DND-41 (cell line): Measurements from ENCODE around the gene AUTS2.

Source experiments
- ATAC-seq: fragments of 200-7000 bp; cut with Tn5 transposase; 3 replicates; pipeline ENCODE4 v1.9.1; 2021; ENCODE audit warnings: low read depth; ENCODE audit not compliant: insufficient read depth
- DNase-seq: peaks from one replicate; pipeline ENCODE4 v3.0.0-alpha.2; 2020
- H2AFZ ChIP-seq: 2 replicates; pipeline ENCODE4 v1.6.0; 2012; ENCODE audit warnings: low read depth, low read length
- H3K27ac ChIP-seq: 2 replicates; pipeline ENCODE4 v1.5.1; 2012; ENCODE audit warnings: low read length, inconsistent platforms
- H3K27me3 ChIP-seq: fragments of 200-600 bp; sonication (generic); 2 replicates; pipeline ENCODE4 v1.6.0; 2012; ENCODE audit warnings: low read length, mild to moderate bottlenecking, inconsistent platforms; ENCODE audit not compliant: insufficient read depth, poor library complexity
- H3K36me3 ChIP-seq: 2 replicates; pipeline ENCODE4 v1.5.1; 2012; ENCODE audit warnings: low read length, inconsistent platforms; ENCODE audit not compliant: insufficient read depth
- H3K4me1 ChIP-seq: 2 replicates; pipeline ENCODE4 v1.5.1; 2012; ENCODE audit warnings: mild to moderate bottlenecking, low read length; ENCODE audit not compliant: insufficient read depth
- H3K4me2 ChIP-seq: 2 replicates; pipeline ENCODE4 v1.6.0; 2012; ENCODE audit warnings: mild to moderate bottlenecking, moderate library complexity, low read length, inconsistent platforms; ENCODE audit not compliant: insufficient read depth
- H3K4me3 ChIP-seq, 2 experiments: fragments of 200-600 bp in 1 of 2; shearing (Covaris generic) in 1 of 2; 2 replicates each; pipeline ENCODE4 v1.5.1; 2012 to 2016; ENCODE audit warnings: inconsistent platforms in 2 of 2, low read length in 2 of 2, mild to moderate bottlenecking in 2 of 2, low read depth in 1 of 2, moderate library complexity in 1 of 2
- H3K79me2 ChIP-seq: 2 replicates; pipeline ENCODE4 v1.6.0; 2012; ENCODE audit warnings: low read length, inconsistent platforms; ENCODE audit not compliant: insufficient read depth
- H3K9ac ChIP-seq: 2 replicates; pipeline ENCODE4 v1.6.0; 2012; ENCODE audit warnings: low read depth, mild to moderate bottlenecking, inconsistent platforms, low read length, moderate library complexity
- H3K9me3 ChIP-seq: 2 replicates; pipeline ENCODE4 v1.5.1; 2012; ENCODE audit warnings: low read length, moderate library complexity, mild to moderate bottlenecking, inconsistent platforms; ENCODE audit not compliant: insufficient read depth, severe bottlenecking
- H4K20me1 ChIP-seq: 2 replicates; pipeline ENCODE4 v1.6.0; 2012; ENCODE audit warnings: low read length; ENCODE audit not compliant: insufficient read depth
- EZH2 ChIP-seq: IDR thresholded peaks from 3 replicates; pipeline ENCODE4 v1.6.1; 2012; ENCODE audit warnings: borderline replicate concordance, low read depth, mild to moderate bottlenecking, moderate library complexity, low read length, inconsistent platforms; ENCODE audit not compliant: severe bottlenecking
- TF ChIP-seq, protein P1 (sequence below): IDR thresholded peaks from 2 replicates; pipeline ENCODE4 v1.5.1; 2012; ENCODE audit warnings: borderline replicate concordance, low read length, moderate library complexity, mild to moderate bottlenecking; ENCODE audit not compliant: poor library complexity, severe bottlenecking; ENCODE audit errors: extremely low read depth

AUTS2 gene

DNA sequence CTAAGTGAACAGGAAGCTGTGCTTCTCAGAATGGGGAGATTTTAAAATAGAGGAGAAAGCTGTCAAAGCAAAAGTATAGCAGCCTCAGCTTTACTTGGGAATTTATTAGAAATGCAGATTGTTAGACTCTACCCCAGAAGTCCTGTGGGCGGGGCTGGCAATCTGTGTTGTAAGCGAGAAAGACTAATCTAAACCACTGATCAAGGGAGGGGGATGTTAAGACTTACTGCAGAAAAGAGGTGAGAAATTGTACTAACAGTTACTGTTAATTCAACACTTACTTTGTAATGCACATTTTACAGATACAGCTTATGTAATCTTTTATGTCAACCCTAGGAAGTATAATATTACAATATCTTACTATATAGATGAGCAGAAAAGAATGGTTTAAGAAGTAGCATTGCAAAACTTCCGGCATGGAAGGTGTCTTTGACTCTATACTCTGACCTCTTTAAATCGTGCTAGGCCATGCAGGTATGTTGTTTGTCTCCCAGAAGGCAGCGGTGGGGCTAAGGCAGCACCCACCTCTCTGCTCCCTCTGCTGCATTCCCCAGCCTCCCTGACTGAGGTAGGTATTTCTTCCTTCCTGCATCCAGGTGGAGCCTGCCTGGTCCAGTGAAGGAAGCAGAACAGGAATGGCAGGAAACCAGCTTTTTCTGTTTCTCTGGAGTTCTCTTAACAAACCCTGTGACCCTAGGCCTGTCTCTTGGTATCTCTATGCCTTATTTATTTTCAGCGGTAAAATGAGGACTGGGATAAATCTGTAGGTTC lies 462.2 kb downstream of the AUTS2 start:
- Histone ChIP-seq H3K4me1 (peaks cover 7% of the 10 kb centered on the region; the same call in 1 of the 2 replicates), H3K79me2 (no peaks in the 10 kb centered on the region), H3K27ac (no peak overlapping the region; the same call in 1 of the 2 replicates), H3K4me3 (no peak overlapping the region), H4K20me1 (peaks cover 7% of the 10 kb centered on the region), H3K9me3 (no peaks in the 10 kb centered on the region), H3K36me3 (no peaks in the 10 kb centered on the region), H3K9ac (no peak overlapping the region), H3K4me2 (no peak overlapping the region), H3K27me3 (no peaks in the 10 kb centered on the region), H2AFZ (no peak overlapping the region)
- peak; percentile 35 for DNase-seq
- TF ChIP-seq, protein P1, sequence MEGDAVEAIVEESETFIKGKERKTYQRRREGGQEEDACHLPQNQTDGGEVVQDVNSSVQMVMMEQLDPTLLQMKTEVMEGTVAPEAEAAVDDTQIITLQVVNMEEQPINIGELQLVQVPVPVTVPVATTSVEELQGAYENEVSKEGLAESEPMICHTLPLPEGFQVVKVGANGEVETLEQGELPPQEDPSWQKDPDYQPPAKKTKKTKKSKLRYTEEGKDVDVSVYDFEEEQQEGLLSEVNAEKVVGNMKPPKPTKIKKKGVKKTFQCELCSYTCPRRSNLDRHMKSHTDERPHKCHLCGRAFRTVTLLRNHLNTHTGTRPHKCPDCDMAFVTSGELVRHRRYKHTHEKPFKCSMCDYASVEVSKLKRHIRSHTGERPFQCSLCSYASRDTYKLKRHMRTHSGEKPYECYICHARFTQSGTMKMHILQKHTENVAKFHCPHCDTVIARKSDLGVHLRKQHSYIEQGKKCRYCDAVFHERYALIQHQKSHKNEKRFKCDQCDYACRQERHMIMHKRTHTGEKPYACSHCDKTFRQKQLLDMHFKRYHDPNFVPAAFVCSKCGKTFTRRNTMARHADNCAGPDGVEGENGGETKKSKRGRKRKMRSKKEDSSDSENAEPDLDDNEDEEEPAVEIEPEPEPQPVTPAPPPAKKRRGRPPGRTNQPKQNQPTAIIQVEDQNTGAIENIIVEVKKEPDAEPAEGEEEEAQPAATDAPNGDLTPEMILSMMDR, result no peak
- no peak for TF ChIP-seq EZH2
- peak; percentile 65 for ATAC-seq

DNA sequence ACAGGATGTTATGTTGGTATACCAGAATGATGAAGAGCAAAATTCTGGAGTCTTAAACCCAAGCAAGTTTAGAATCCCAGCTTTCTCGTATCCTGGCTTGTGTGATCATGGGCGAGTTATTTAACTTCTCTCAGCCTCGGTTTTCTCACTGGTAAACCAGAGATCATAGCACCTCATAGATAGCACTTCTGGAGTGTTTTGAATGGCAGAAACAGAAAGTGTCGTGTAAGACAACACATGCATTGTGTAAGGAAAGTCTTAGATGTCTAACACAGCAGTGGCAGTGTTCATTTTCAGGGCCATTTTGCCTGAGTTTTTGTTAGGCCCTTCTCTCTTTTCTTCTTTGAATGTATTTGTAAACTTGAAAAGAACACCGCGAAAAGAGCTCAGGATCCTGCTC lies 465.1 kb downstream of the AUTS2 start:
- no peaks in the 10 kb centered on the region for H3K79me2 ChIP-seq
- H4K20me1 ChIP-seq, result 0 out of 2 replicates have a peak, but pooled peaks cover 4% of the 10 kb centered on the region
- no peaks in the 10 kb centered on the region for H3K27me3 ChIP-seq
- ATAC-seq, result no peak
- H3K4me1 ChIP-seq, result peaks cover 7% of the 10 kb centered on the region; the same call in 1 of the 2 replicates
- TF ChIP-seq, protein P1, result no peak
- no peak for TF ChIP-seq EZH2
- no peaks in the 10 kb centered on the region for H3K9me3 ChIP-seq
- H3K36me3 ChIP-seq, result no peaks in the 10 kb centered on the region
- DNase-seq, result no peak
- no peak overlapping the region for H2AFZ ChIP-seq
- H3K4me2 ChIP-seq, result no peak overlapping the region
- no peak overlapping the region for H3K27ac ChIP-seq
- H3K4me3 ChIP-seq, result no peak overlapping the region
- no peak overlapping the region for H3K9ac ChIP-seq

DNA sequence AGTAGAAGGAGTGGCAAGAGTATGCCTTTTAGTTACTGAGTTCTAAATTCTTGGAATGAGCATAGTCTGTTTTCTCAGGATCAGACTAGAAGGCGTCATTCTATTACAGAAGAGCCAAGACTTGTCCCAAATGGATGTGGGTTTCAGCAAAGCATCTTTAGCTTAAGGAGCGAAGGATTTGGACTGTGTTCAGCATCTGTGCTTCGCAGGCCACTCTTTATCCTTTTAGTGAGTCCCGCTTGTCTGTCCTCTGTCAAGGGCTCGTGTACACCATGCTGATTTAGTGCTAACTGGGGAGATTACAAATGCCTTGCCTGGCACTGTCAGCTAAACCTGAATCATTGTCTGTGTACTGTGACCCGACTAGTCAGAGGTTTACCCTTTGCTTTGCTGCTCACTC lies 465.7 kb downstream of the AUTS2 start:
- no peak for DNase-seq
- Histone ChIP-seq H3K4me2 (no peak overlapping the region), H3K9me3 (no peaks in the 10 kb centered on the region)

More for the DNA sequence above, 465.7 kb downstream of the AUTS2 start:
- Histone ChIP-seq H3K4me1 (peaks cover 7% of the 10 kb centered on the region; the same call in 1 of the 2 replicates), H3K4me3 (no peak overlapping the region), H4K20me1 (0 out of 2 replicates have a peak, but pooled peaks cover 4% of the 10 kb centered on the region), H2AFZ (no peak overlapping the region), H3K27ac (no peak overlapping the region), H3K9ac (no peak overlapping the region), H3K79me2 (no peaks in the 10 kb centered on the region), H3K36me3 (no peaks in the 10 kb centered on the region), H3K27me3 (no peaks in the 10 kb centered on the region)
- no peak for TF ChIP-seq EZH2
- TF ChIP-seq, protein P1, result no peak
- no peak for ATAC-seq
